Effector memory CD4-positive, alpha-beta T cell (primary cell): ENCODE data around the gene PACS1.
"Not testable (repeated sequence)": the region's sequence is repeated elsewhere in the genome, so short reads cannot be mapped to it uniquely, and the experiment has no call there.

Experiments used
- DNase-seq, 3 donors: peaks; one replicate each; pipeline ENCODE4 v3.0.0-alpha.2; 2020
- H3K27ac ChIP-seq: 2 replicates; pipeline ENCODE4 v1.7.0; 2013; ENCODE audit warnings: mild to moderate bottlenecking, low read length, moderate library complexity; ENCODE audit not compliant: insufficient read depth, poor library complexity, severe bottlenecking
- H3K27me3 ChIP-seq: replicated peaks from 2 replicates; pipeline ENCODE4 v1.7.0; 2013; ENCODE audit warnings: mild to moderate bottlenecking, low read length; ENCODE audit not compliant: insufficient read depth, control insufficient read depth, poor library complexity, severe bottlenecking
- H3K36me3 ChIP-seq: 2 replicates; pipeline ENCODE4 v1.7.0; 2013; ENCODE audit warnings: mild to moderate bottlenecking, low read length, moderate library complexity; ENCODE audit not compliant: control insufficient read depth, insufficient read depth
- H3K4me1 ChIP-seq: 2 replicates; pipeline ENCODE4 v1.7.0; 2013; ENCODE audit warnings: low read length, mild to moderate bottlenecking; ENCODE audit not compliant: control insufficient read depth, insufficient read depth, poor library complexity, severe bottlenecking
- H3K4me3 ChIP-seq: 2 replicates; pipeline ENCODE4 v1.7.0; 2013; ENCODE audit warnings: low read length, low read depth, mild to moderate bottlenecking; ENCODE audit not compliant: insufficient read depth, poor library complexity, severe bottlenecking
- H3K9me3 ChIP-seq: 2 replicates; pipeline ENCODE4 v1.7.0; 2013; ENCODE audit warnings: mild to moderate bottlenecking, low read length, moderate library complexity; ENCODE audit not compliant: control insufficient read depth

PACS1 gene

GRCh38 chr11:66087148-66087908 lies 17.3 kb downstream of the PACS1 start:
- Histone ChIP-seq H3K9me3 (no peaks in the 10 kb centered on the region), H3K36me3 (no peaks in the 10 kb centered on the region), H3K27ac (no peak overlapping the region), H3K4me3 (no peak overlapping the region), H3K27me3 (no peaks in the 10 kb centered on the region), H3K4me1 (peaks cover 28% of the 10 kb centered on the region)
- no peak for DNase-seq

GRCh38 chr11:66089067-66089466 lies 19.0 kb downstream of the PACS1 start:
- Histone ChIP-seq H3K27ac (no peak overlapping the region), H3K27me3 (no peaks in the 10 kb centered on the region), H3K9me3 (no peaks in the 10 kb centered on the region), H3K4me3 (no peak overlapping the region), H3K36me3 (no peaks in the 10 kb centered on the region), H3K4me1 (peaks cover 13% of the 10 kb centered on the region)
- DNase-seq: no peak

- H3K4me1 ChIP-seq: peaks cover 7% of the 10 kb centered on the region
- no peak for DNase-seq
- no peak overlapping the region for H3K4me3 ChIP-seq
- no peak overlapping the region for H3K27ac ChIP-seq
- H3K36me3 ChIP-seq: no peaks in the 10 kb centered on the region
- H3K27me3 ChIP-seq: no peaks in the 10 kb centered on the region
- H3K9me3 ChIP-seq: no peaks in the 10 kb centered on the region
Observed at GRCh38 chr11:66090288-66090687, 20.2 kb downstream of the PACS1 start.

DNA sequence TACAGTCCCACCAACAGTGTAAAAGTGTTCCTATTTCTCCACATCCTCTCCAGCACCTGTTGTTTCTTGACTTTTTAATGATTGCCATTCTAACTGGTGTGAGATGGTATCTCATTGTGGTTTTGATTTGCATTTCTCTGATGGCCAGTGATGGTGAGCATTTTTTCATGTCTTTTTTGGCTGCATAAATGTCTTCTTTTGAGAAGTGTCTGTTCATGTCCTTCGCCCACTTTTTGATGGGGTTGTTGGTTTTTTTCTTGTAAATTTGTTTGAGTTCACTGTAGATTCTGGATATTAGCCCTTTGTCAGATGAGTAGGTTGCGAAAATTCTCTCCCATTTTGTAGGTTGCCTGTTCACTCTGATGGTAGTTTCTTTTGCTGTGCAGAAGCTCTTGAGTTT lies 22.1 kb downstream of the PACS1 start:
- H3K4me1 ChIP-seq, H3K9me3 ChIP-seq, H3K27me3 ChIP-seq, H3K36me3 ChIP-seq, DNase-seq, H3K27ac ChIP-seq, H3K4me3 ChIP-seq: not testable (repeated sequence)

DNA sequence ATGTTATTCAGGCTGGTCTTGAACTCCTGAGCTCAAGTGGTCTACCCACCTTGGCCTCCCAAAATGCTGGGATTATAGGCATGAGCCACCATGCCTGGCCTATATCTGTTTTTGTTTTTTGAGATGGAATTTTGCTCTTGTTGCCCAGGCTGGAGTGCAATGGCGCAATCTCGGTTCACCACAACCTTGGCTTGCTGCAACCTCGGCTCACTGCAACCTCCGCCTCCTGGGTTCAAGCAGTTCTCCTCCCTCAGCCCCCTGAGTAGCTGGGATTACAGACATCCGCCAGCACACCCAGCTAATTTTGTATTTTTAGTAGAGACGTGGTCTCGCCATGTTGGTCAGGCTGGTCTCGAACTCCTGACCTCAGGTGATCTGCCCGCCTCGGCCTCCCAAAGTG lies 29.7 kb downstream of the PACS1 start:
- H3K9me3 ChIP-seq, DNase-seq, H3K36me3 ChIP-seq, H3K4me3 ChIP-seq, H3K27me3 ChIP-seq: not testable (repeated sequence)
- H3K4me1 ChIP-seq: peaks cover 39% of the 10 kb centered on the region
- peak overlapping the region; percentile 64 for H3K27ac ChIP-seq

- no peaks in the 10 kb centered on the region for H3K27me3 ChIP-seq
- no peaks in the 10 kb centered on the region for H3K36me3 ChIP-seq
- peak overlapping the region; percentile 38 for H3K4me3 ChIP-seq
- peak; percentile 36 to 55 (median 48) for DNase-seq
- H3K27ac ChIP-seq: peak overlapping the region; percentile 64
- H3K4me1 ChIP-seq: peaks cover 39% of the 10 kb centered on the region
- H3K9me3 ChIP-seq: no peaks in the 10 kb centered on the region
Observed at GRCh38 chr11:66100272-66101065, 30.4 kb downstream of the PACS1 start.

DNA sequence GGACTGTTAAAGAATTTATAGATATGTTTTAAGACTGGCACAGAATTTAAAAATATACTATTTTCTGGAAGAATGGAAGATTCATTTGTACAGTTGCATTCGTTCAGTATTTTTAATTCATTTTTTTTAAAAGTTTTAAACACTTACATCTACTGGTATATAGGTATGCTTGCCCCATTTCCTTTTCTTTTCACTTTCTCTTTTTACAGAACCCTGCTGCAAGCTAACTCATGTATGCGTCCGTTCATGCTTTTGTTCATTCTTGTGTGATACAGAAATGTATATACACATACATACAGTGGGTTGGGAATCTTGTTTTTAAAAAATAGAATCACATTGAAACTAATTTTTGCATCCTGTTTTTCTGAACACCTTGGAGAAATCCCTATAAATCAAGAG lies 31.0 kb downstream of the PACS1 start:
- no peaks in the 10 kb centered on the region for H3K36me3 ChIP-seq
- peak overlapping the region; percentile 64 for H3K27ac ChIP-seq
- H3K4me3 ChIP-seq: peak overlapping the region; percentile 38
- no peaks in the 10 kb centered on the region for H3K27me3 ChIP-seq
- H3K9me3 ChIP-seq: no peaks in the 10 kb centered on the region
- peaks cover 39% of the 10 kb centered on the region for H3K4me1 ChIP-seq
- no peak for DNase-seq

GRCh38 chr11:66104057-66104638 lies 34.1 kb downstream of the PACS1 start:
- peak overlapping the region; percentile 3 for H3K27ac ChIP-seq
- H3K9me3 ChIP-seq: no peaks in the 10 kb centered on the region
- no peaks in the 10 kb centered on the region for H3K27me3 ChIP-seq
- DNase-seq: no peak
- H3K4me1 ChIP-seq: peaks cover 60% of the 10 kb centered on the region
- peaks cover 5% of the 10 kb centered on the region for H3K36me3 ChIP-seq
- no peak overlapping the region for H3K4me3 ChIP-seq

GRCh38 chr11:66106786-66107599 lies 36.9 kb downstream of the PACS1 start:
- Histone ChIP-seq H3K9me3 (no peaks in the 10 kb centered on the region), H3K4me3 (no peak overlapping the region), H3K36me3 (peaks cover 5% of the 10 kb centered on the region), H3K27ac (no peak overlapping the region), H3K27me3 (no peaks in the 10 kb centered on the region), H3K4me1 (peaks cover 44% of the 10 kb centered on the region)
- no peak for DNase-seq
